Measurements from ENCODE around the gene PERP.

- TF ChIP-seq, protein P1, sequence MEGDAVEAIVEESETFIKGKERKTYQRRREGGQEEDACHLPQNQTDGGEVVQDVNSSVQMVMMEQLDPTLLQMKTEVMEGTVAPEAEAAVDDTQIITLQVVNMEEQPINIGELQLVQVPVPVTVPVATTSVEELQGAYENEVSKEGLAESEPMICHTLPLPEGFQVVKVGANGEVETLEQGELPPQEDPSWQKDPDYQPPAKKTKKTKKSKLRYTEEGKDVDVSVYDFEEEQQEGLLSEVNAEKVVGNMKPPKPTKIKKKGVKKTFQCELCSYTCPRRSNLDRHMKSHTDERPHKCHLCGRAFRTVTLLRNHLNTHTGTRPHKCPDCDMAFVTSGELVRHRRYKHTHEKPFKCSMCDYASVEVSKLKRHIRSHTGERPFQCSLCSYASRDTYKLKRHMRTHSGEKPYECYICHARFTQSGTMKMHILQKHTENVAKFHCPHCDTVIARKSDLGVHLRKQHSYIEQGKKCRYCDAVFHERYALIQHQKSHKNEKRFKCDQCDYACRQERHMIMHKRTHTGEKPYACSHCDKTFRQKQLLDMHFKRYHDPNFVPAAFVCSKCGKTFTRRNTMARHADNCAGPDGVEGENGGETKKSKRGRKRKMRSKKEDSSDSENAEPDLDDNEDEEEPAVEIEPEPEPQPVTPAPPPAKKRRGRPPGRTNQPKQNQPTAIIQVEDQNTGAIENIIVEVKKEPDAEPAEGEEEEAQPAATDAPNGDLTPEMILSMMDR (conservative IDR thresholded peaks at IDR 0.05 in 1 of 2, IDR thresholded peaks at IDR 0.05 in 1 of 2; ENCODE audit: low read depth in 1 of 2, low read length in 2 of 2) = no peak
- no peak for TF ChIP-seq EZH2 (IDR thresholded peaks at IDR 0.05; ENCODE audit: low read length, missing control alignments)
Observed at GRCh38 chr6:138063726-138064125, 43.5 kb downstream of the PERP start.
